HG03432 (cell line): ENCODE data around the gene GLRA2.
"Not testable (repeated sequence)": the region's sequence is repeated elsewhere in the genome, so short reads cannot be mapped to it uniquely, and the experiment has no call there.

Source experiments
- ATAC-seq: cut with Tn5 transposase; IDR thresholded peaks from one replicate; pipeline ENCODE4 v1.9.1; 2021; ENCODE audit warnings: mild to moderate bottlenecking, moderate library complexity; ENCODE audit not compliant: unreplicated experiment

GLRA2 gene

GRCh38 chrX:14590693-14591424, 61.5 kb downstream of the GLRA2 start:
- ATAC-seq, result no peak

GRCh38 chrX:14591976-14592375, 62.6 kb downstream of the GLRA2 start:
- no peak for ATAC-seq

DNA sequence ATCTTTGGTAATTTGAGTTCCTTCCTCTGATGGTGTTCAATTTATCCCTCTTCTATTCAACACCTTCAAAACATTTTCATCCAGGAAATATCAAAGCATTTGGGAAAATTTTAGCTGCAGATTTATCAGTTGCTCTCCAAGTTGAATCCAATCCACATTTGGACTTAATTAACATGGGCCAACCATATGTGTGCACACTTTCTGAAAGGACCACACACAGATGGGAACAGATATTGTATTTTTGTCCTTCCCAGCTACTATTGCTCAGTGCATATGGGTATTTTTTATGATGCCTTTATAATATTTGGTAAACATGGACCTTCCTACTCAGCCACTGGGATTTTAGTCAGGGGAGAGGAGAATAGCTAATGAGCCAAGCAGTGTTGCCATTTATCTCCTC, 65.2 kb downstream of the GLRA2 start:
- no peak for ATAC-seq

DNA sequence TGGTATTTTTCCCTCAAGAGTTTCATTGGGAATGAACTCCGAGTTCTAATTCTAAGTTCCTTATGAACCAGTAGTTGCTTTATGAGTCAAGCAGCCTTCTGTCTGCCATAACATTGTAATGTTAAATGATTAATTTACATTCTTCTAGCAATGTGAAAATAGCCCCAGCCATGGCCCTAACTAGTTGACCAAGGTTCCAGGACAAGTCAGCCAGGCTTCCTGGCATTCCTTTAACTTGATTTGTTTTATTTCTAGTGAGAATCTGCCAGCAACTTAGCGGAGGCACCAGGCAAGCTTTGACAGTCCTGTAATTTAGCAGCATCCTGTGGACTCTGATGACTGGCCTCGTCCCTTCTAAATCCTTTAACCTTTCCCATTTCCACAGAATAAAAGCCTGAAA, 69.0 kb downstream of the GLRA2 start:
- ATAC-seq, result no peak

GRCh38 chrX:14607446-14607985, 78.2 kb downstream of the GLRA2 start:
- no peak for ATAC-seq

DNA sequence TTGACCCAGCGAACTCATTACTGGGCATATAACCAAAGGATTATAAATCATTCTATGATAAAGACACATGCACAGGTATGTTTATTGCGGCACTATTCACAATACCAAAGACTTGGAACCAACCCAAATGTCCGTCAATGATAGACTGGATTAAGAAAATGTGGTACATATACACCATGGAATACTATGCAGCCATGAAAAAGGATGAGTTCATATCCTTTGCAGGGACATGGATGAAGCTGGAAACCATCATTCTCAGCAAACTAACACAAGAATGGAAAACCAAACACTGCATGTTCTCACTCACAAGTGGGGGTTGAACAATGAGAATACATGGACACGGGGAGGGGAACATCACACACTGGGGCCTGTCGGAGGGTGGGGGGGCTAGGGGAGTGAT, 83.1 kb downstream of the GLRA2 start:
- ATAC-seq, result not testable (repeated sequence)

GRCh38 chrX:14616301-14616700, 87.0 kb downstream of the GLRA2 start:
- no peak for ATAC-seq

DNA sequence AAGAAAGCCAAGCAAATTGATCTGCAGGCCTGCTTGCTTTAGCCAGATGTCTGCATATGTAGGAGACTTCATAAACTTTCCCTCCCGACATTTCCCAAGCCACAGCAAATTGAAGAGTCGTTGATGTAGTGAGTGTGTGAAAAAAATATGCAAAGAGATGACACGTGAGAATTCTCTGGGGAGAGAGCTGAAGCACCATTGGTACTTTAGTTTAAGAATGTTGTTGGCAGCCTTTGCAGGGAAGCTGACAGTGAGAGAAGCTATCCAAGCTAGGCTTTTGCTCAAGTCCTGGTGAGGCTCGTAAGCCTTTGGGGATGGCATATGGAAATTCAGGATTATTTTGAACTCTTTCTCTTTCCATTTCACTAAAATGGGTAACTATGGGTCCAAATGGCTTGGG, 87.5 kb downstream of the GLRA2 start:
- ATAC-seq, result no peak

GRCh38 chrX:14618177-14618965, 89.0 kb downstream of the GLRA2 start:
- no peak for ATAC-seq

DNA sequence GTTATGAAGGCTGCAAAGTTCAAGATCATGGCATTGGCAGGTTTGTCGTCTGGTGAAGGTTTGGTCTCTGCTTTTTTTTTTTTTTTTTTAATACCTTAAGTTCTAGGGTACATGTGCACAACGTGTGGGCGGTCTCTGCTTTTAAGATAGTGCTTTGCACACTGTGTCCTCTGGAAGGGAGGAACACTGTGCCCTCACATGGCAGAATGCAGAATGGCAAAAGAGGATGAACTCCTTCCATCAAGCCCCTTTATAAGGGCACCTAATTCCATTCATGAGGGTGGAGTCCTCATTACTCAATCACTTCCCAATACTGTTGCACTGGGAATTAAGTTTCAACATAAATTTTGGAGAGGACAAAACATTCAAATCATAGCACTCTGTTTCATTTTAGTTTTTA, 101.4 kb downstream of the GLRA2 start:
- ATAC-seq, result no peak

GRCh38 chrX:14641681-14642655, 112.6 kb downstream of the GLRA2 start:
- no peak for ATAC-seq

GRCh38 chrX:14660970-14661369, 131.6 kb downstream of the GLRA2 start:
- ATAC-seq, result no peak

DNA sequence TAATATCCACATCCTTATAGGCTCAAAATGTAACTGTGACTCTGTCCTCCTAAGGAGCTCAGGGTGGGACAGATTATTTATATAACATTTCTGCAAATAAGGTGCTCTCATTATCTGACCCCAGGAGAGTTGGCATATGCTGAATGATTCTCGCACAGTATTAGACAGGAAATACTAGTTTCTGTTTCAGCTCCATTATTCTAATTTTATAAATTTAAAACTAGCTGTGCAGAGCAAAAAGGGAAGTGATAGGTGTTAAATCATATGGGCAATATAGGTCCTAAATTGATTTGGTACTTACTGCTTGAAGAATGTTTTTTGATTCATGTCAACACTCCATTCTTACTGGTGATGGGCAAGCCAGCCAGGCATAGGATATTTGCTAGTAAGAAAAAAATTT, 141.5 kb downstream of the GLRA2 start:
- peak; percentile 75 for ATAC-seq

GRCh38 chrX:14672611-14673172, 143.4 kb downstream of the GLRA2 start:
- ATAC-seq, result no peak

DNA sequence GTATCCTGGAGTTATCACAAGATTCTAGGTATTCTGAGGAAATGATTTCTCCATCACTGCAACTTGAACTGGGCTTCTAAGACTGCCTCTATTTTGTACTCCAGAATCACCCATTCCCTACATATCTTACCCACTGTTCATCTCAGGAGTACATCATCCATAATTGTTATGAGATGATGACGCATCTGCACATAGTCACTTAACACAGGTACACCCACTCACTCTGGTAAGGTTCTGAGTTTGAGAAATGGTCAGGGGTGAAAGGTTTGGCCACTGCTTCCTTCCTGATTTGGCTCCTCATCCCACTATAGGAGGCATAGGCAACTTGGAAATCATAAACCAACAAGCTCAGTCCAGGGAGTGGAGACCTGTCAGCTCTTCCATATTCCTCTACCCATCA, 143.9 kb downstream of the GLRA2 start:
- ATAC-seq, result no peak

DNA sequence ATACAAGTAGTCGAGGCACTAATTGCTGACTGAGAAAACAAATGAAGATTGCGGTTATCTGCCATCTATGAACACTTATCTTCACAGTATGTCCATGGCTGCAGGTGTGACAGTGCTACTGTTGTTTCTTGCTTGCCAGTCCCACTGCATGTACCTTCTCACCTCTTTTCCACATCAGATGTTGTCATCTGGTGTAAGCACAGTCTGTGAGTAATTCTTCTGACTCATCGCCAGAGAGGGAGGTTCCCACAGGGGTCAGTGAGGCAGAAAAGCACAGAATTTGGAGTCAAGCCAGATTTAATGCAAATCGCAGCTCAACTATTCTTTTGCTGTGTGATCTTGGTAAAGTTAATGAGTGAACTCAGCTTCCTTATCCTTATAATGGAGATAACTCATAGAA, 144.4 kb downstream of the GLRA2 start:
- peak; percentile 96 for ATAC-seq

DNA sequence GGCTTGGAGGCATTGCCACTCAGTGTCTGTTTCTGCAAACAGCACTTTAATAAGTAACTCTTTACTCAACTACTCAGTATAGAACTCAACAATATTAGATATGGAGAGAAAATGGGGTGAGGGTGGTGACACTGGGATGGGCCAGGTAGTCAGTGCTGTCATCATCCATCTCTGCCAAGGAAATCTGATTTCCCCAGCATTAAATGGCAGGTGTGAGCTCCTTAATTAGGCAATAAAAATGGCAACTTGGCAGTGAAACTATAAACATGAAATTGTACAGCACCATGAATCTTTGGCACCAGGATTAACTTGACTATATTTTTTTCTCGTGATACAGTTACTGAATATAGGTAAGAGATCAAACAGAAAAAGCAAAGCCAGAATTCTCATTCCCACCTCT, 146.2 kb downstream of the GLRA2 start:
- no peak for ATAC-seq

- no peak for ATAC-seq
Measured at GRCh38 chrX:14676431-14676830, 147.1 kb downstream of the GLRA2 start.

GRCh38 chrX:14688331-14688730, 159.0 kb downstream of the GLRA2 start:
- ATAC-seq, result not testable (repeated sequence)

GRCh38 chrX:14690553-14690952, 161.2 kb downstream of the GLRA2 start:
- ATAC-seq, result no peak

DNA sequence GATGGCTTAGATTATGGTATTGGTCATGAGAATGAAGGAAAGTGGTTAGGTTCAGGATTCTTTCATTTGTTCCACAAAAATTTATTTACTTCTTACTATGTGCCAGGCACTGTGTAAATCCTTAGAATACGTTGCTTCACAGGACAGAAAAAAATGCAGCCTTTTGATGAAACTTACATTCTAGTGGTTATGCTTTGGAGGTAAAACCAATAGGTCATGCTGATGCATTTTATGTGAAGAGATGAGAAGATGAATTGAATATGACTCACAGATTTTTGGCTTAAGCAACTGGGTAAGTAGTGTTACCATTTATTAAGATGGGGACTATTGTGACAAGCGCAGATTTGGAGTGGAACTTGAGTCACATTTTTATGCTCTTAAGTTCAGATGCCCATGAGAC, 165.3 kb downstream of the GLRA2 start:
- ATAC-seq, result no peak
